SK-N-MC (cell line): ENCODE data around the gene EYA3.

Source experiments
- EZH2 ChIP-seq: fragments of 200-600 bp; sonication (generic); IDR thresholded peaks from one replicate; pipeline ENCODE4 v1.6.1; 2017; ENCODE audit warnings: antibody characterized with exemption
- FOXP2 ChIP-seq: optimal IDR thresholded peaks from 2 replicates; pipeline ENCODE3; 2011; ENCODE audit warnings: mild to moderate bottlenecking, moderate library complexity; ENCODE audit not compliant: insufficient read depth; ENCODE audit errors: extremely low read length, control extremely low read depth
- POLR2AphosphoS5 ChIP-seq: IDR thresholded peaks from 2 replicates; pipeline ENCODE4 v1.6.1; 2012; ENCODE audit warnings: mild to moderate bottlenecking, low read depth, low read length, borderline replicate concordance

DNA sequence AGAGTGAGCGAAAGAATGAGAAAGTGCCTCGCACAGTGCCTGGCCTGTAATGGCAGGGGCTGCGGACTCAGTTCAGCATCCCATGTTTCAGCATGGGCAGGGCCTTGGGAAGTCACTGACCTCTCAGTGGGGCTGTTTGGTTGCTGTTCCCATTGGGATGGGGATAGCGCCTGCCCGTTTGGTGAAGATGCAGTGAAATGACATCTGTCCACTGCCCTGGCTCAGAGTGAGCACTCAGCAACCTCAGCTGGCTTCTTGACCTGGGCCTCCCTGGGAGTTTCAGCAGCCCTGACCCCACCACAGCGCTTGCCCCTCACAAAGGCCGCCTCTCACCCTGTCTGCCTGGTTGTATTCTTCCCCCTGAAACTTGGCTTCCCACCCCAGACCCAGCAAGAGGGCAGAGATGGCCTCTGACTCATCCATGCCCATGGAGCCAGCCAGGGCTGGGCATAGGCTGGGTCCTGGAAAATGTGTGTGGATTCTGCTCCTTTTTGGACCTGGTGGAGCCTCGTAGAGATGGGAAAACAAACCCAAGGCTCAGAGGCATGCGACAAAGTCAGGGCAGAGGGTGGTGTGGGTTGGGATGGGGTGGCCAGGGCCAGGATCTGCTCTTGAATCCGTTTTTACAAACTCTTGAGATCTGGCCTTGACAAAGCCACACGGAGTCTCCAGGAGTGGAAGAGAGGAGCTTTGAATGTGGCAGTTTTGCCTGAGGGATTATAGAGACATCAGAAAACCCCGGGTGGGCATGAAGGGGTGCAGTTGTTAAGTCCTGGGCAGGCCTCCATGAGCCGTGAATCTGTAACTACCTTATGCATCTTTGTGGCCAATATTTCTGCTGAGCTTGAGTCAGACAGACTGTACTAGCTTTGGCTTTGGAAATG lies 127.4 kb downstream of the EYA3 start:
- TF ChIP-seq EZH2 (no peak), POLR2AphosphoS5 (no peak), FOXP2 (no peak)
